ENCODE data around the gene C11orf98.
"Not testable (repeated sequence)": the region's sequence is repeated elsewhere in the genome, so short reads cannot be mapped to it uniquely, and the experiment has no call there.

The C11orf98 gene

GRCh38 chr11:62648967-62649364 lies 16.0 kb downstream of the C11orf98 start:
- DNase-seq, result no peak

GRCh38 chr11:62648185-62648966 lies 16.6 kb downstream of the C11orf98 start:
- no peak for DNase-seq

GRCh38 chr11:62647609-62648005 lies 17.4 kb downstream of the C11orf98 start:
- DNase-seq, result no peak

- DNase-seq, result no peak
Observed at GRCh38 chr11:62646825-62647608, 18.0 kb downstream of the C11orf98 start.

- peak; percentile 99 for DNase-seq
Observed at GRCh38 chr11:62645946-62646824, 18.8 kb downstream of the C11orf98 start, which contains the start of gene GANAB. Gene GANAB, minus strand, starts transcription at chr11:62646613. Its CDS starts 14 bp downstream, at chr11:62646599.

GRCh38 chr11:62645671-62645945 lies 19.4 kb downstream of the C11orf98 start:
- DNase-seq, result no peak

- DNase-seq, result no peak
Observed at GRCh38 chr11:62644220-62644619, 20.8 kb downstream of the C11orf98 start.

GRCh38 chr11:62632492-62632891 lies 32.5 kb downstream of the C11orf98 start:
- no peak for DNase-seq

- no peak for DNase-seq
Observed at GRCh38 chr11:62627713-62628112, 37.3 kb downstream of the C11orf98 start.

GRCh38 chr11:62622476-62623089 lies 42.4 kb downstream of the C11orf98 start:
- DNase-seq, result no peak

GRCh38 chr11:62621567-62622470 lies 43.2 kb downstream of the C11orf98 start, which contains the start of gene B3GAT3:
Gene B3GAT3, minus strand, starts transcription at chr11:62621986. Its CDS starts 39 bp downstream, at chr11:62621947.
- DNase-seq, result peak; percentile 93

GRCh38 chr11:62621027-62621566 lies 43.9 kb downstream of the C11orf98 start:
- DNase-seq, result no peak

GRCh38 chr11:62616957-62617356 lies 48.1 kb downstream of the C11orf98 start:
- DNase-seq, result not testable (repeated sequence)

GRCh38 chr11:62615521-62615920 lies 49.5 kb downstream of the C11orf98 start:
- DNase-seq, result no peak

- DNase-seq, result peak; percentile 56
Observed at GRCh38 chr11:62614275-62614674, 50.7 kb downstream of the C11orf98 start.

GRCh38 chr11:62613291-62613778 lies 51.7 kb downstream of the C11orf98 start:
- no peak for DNase-seq
